B cell (primary cell): ENCODE measurements around the gene EARS2. TPM values are rescaled to one million over a fixed set of nuclear protein-coding genes. Genes with fewer than 3 reads are reported as not detected.
"Not testable (repeated sequence)": the region's sequence is repeated elsewhere in the genome, so short reads cannot be mapped to it uniquely, and the experiment has no call there.

Experiments
- ATAC-seq: fragments of 200-7000 bp; cut with Tn5 transposase; one replicate; pipeline ENCODE4 v1.10.0; 2021; ENCODE audit warnings: low read depth, mild to moderate bottlenecking, moderate number of reproducible peaks, moderate library complexity
- CTCF ChIA-PET: fragments of 350-600 bp; sonication (Branson Sonifier 250); formaldehyde crosslinking; loops from one replicate; lab custom pipeline; 2021; ENCODE audit warnings: antibody characterized with exemption, inconsistent platforms; lab: Charles Lee
- POLR2A ChIA-PET: fragments of 350-600 bp; sonication (Branson Sonifier 250); formaldehyde crosslinking; loops from one replicate; lab custom pipeline; 2021; ENCODE audit warnings: antibody characterized with exemption; lab: Charles Lee
- DNase-seq: peaks from one replicate; pipeline ENCODE4 v3.0.0; 2013
- H2AFZ ChIP-seq: 2 replicates; pipeline ENCODE4 v1.6.1; 2012; ENCODE audit warnings: mild to moderate bottlenecking, low read depth, low read length; ENCODE audit not compliant: insufficient read depth, poor library complexity, severe bottlenecking
- H3K27ac ChIP-seq, 2 donors: 1 replicate in 1 of 2; 2 replicates in 1 of 2; pipeline ENCODE4 v1.5.1; 2012 to 2013; ENCODE audit warnings: low read length in 2 of 2, mild to moderate bottlenecking in 2 of 2, moderate library complexity in 1 of 2
- H3K27me3 ChIP-seq, 4 experiments: fragments of 200-600 bp in 1 of 4; sonication (generic) in 1 of 4; replicated peaks in 1 of 4; 1 replicate in 2 of 4; 2 replicates in 2 of 4; pipeline versions ENCODE4 v1.6.1 to v1.7.0; 2013 to 2016; ENCODE audit warnings: low read length in 3 of 4, mild to moderate bottlenecking in 2 of 4, mixed read lengths in 1 of 4, moderate library complexity in 1 of 4; ENCODE audit not compliant: insufficient read depth in 4 of 4, control insufficient read depth in 3 of 4; ENCODE audit errors: control extremely low read depth in 1 of 4
- H3K36me3 ChIP-seq, 2 experiments: replicated peaks in 1 of 2; 1 replicate in 1 of 2; 2 replicates in 1 of 2; pipeline versions ENCODE4 v1.6.1 to v1.7.1; 2013; ENCODE audit warnings: low read length in 1 of 2; ENCODE audit not compliant: insufficient read depth in 2 of 2, control insufficient read depth in 1 of 2; ENCODE audit errors: control extremely low read depth in 1 of 2, extremely low read depth in 1 of 2
- H3K4me1 ChIP-seq, 2 donors: fragments of 200-600 bp in 1 of 2; sonication (generic) in 1 of 2; 1 replicate in 1 of 2; 2 replicates in 1 of 2; pipeline versions ENCODE4 v1.5.1 to v1.6.1; 2013 to 2017; ENCODE audit warnings: low read length in 2 of 2; ENCODE audit not compliant: control insufficient read depth in 2 of 2, insufficient read depth in 2 of 2
- H3K4me2 ChIP-seq: replicated peaks from 2 replicates; pipeline ENCODE3; 2012; ENCODE audit warnings: mild to moderate bottlenecking, low read depth, low read length; ENCODE audit not compliant: poor library complexity, severe bottlenecking
- H3K4me3 ChIP-seq, 5 experiments: fragments of 200-600 bp in 1 of 5; sonication (generic) in 1 of 5; 1 replicate in 3 of 5; 2 replicates in 2 of 5; pipeline versions ENCODE4 v1.5.1 to v1.7.0; 2011 to 2016; ENCODE audit warnings: low read length in 4 of 5, mild to moderate bottlenecking in 4 of 5, low read depth in 2 of 5, control low read depth in 1 of 5, moderate library complexity in 1 of 5; ENCODE audit not compliant: insufficient read depth in 1 of 5; ENCODE audit errors: control extremely low read depth in 1 of 5, extremely low read depth in 1 of 5
- H3K79me2 ChIP-seq: fragments of 200-600 bp; sonication (generic); one replicate; pipeline ENCODE4 v1.6.0; 2016; ENCODE audit warnings: low read length; ENCODE audit not compliant: control insufficient read depth, insufficient read depth
- H3K9ac ChIP-seq: fragments of 200-600 bp; sonication (generic); 2 replicates; pipeline ENCODE4 v1.6.1; 2017; ENCODE audit warnings: mild to moderate bottlenecking, low read length, moderate library complexity
- H3K9me3 ChIP-seq, 3 donors: one replicate each; pipeline versions ENCODE4 v1.6.1 to v1.7.1; 2013; ENCODE audit warnings: low read length in 2 of 3; ENCODE audit not compliant: control insufficient read depth in 2 of 3, insufficient read depth in 1 of 3; ENCODE audit errors: control extremely low read depth in 1 of 3
- H4K20me1 ChIP-seq: 2 replicates; pipeline ENCODE4 v1.6.0; 2012; ENCODE audit warnings: mild to moderate bottlenecking, low read length; ENCODE audit not compliant: insufficient read depth, control insufficient read depth, poor library complexity, severe bottlenecking
- H3K27ac Mint-ChIP-seq: one replicate; pipeline ENCODE4 v1.8.0; 2021; ENCODE audit warnings: mixed read lengths
- H3K27me3 Mint-ChIP-seq: one replicate; pipeline ENCODE4 v1.8.0; 2021; ENCODE audit warnings: mixed read lengths
- H3K4me1 Mint-ChIP-seq: one replicate; pipeline ENCODE4 v1.8.0; 2021; ENCODE audit warnings: mixed read lengths
- H3K4me3 Mint-ChIP-seq: one replicate; pipeline ENCODE4 v1.8.0; 2021; ENCODE audit warnings: mixed read lengths
- H3K9me3 Mint-ChIP-seq: one replicate; pipeline ENCODE4 v1.8.0; 2022; ENCODE audit warnings: mixed read lengths; ENCODE audit not compliant: insufficient read depth
- CTCF ChIP-seq: fragments of 200-600 bp; IDR thresholded peaks from one replicate; pipeline ENCODE4 v1.8.0; 2022; ENCODE audit warnings: antibody characterized with exemption, mild to moderate bottlenecking
- EZH2 ChIP-seq: IDR thresholded peaks from 2 replicates; pipeline ENCODE4 v1.6.1; 2012; ENCODE audit warnings: borderline replicate concordance, low read depth, mild to moderate bottlenecking, moderate library complexity, low read length; ENCODE audit not compliant: insufficient read depth, poor library complexity, severe bottlenecking
- WGBS: methylation state at CpG from one replicate; pipeline ENCODE4 v1.1.5; 2013; ENCODE audit warnings: missing lambda C conversion rate; ENCODE audit not compliant: insufficient coverage; 5-methylcytosine and 5-hydroxymethylcytosine counted together
- intact Hi-C: fragments of 100-400 bp; cut with micrococcal nuclease; formaldehyde crosslinking; loops from one replicate; pipeline ENCODE4 v1.10.0; 2022
- polyA plus RNA-seq: library from polyadenylated mRNA; depleted of rRNA; stranded (reverse); fragments of >200 nt; gene quantifications from 2 replicates; pipeline ENCODE4 v1.2.3, GENCODE V29; 2012
- total RNA-seq, 2 donors: library from RNA; stranded (reverse); fragments of 120-200 nt in 1 of 2; gene quantifications; 1 replicate in 1 of 2; 2 replicates in 1 of 2; pipeline versions ENCODE4 v1.2.3 to v1.2.4, GENCODE V29; 2013 to 2022

Gene EARS2
- total and polyA plus RNA-seq, 2 donors (not counting 1 experiment from before 2014, with no cell fraction given) = 14.6 to 15.1 TPM

DNA sequence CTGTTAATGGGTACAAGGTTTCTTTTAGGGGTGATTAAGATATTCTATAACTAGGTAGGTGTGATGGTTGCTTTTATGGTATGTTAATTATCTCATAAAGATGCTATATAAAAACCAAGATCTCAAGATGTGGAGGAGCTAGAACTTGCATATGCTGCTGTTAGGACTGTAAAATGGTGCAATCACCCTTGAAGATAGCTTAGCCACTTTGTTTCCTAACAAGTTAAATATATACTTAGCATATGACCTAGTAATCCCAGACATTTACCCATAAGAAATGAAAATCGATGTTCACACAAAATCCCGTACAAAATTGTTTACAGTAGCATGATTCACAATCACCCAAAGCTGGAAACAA lies 71.9 kb downstream of the EARS2 start:
- peaks cover 4 to 94% of the 10 kb centered on the region in 2 experiments for H3K36me3 ChIP-seq
- no peak overlapping the region for H3K9ac ChIP-seq
- ChIA-PET POLR2A (no interaction called here), CTCF (no interaction called here)
- Mint-ChIP-seq H3K27me3 (no peaks in the 10 kb centered on the region), H3K27ac (no peak overlapping the region), H3K4me1 (peaks cover 3% of the 10 kb centered on the region), H3K9me3 (no peaks in the 10 kb centered on the region), H3K4me3 (no peak overlapping the region)
- DNase-seq (no peak), ATAC-seq (no peak)
- no peak overlapping the region for H2AFZ ChIP-seq
- H3K79me2 ChIP-seq = peaks cover 81% of the 10 kb centered on the region
- intact Hi-C loops = no loop called here
- TF ChIP-seq CTCF (no peak), EZH2 (no peak)
- H3K4me2 ChIP-seq = no peak overlapping the region
- no peak overlapping the region for H3K27ac ChIP-seq
- H3K4me3 ChIP-seq = no peak overlapping the region
- H3K9me3 ChIP-seq = no peaks in the 10 kb centered on the region
- H3K4me1 ChIP-seq = no peaks in the 10 kb centered on the region
- peaks cover 97% of the 10 kb centered on the region for H4K20me1 ChIP-seq
- H3K27me3 ChIP-seq = no peaks in the 10 kb centered on the region
- 100% methylated on average over 1 of the region's 2 CpGs for WGBS

GRCh38 chr16:23484510-23485256 lies 72.5 kb downstream of the EARS2 start:
- POLR2A ChIA-PET = no interaction called here
- no peak for DNase-seq
- Histone ChIP-seq H3K9me3 (no peaks in the 10 kb centered on the region), H3K79me2 (peaks cover 81% of the 10 kb centered on the region), H3K36me3 (peaks cover 3 to 94% of the 10 kb centered on the region in 2 experiments), H4K20me1 (peaks cover 97% of the 10 kb centered on the region), H3K27me3 (no peaks in the 10 kb centered on the region), H3K4me3 (no peak overlapping the region), H3K9ac (no peak overlapping the region), H2AFZ (no peak overlapping the region), H3K4me2 (no peak overlapping the region), H3K4me1 (no peaks in the 10 kb centered on the region), H3K27ac (no peak overlapping the region)
- Mint-ChIP-seq H3K27ac (no peak overlapping the region), H3K9me3 (no peaks in the 10 kb centered on the region), H3K4me3 (no peak overlapping the region), H3K4me1 (peaks cover 3% of the 10 kb centered on the region), H3K27me3 (no peaks in the 10 kb centered on the region)
- CTCF ChIA-PET = no interaction called here
- 98% methylated on average over 7 of the region's 8 CpGs for WGBS
- no peak for ATAC-seq
- intact Hi-C loops = no loop called here
- TF ChIP-seq EZH2 = no peak
- TF ChIP-seq CTCF = no peak

GRCh38 chr16:23483492-23483891 lies 73.7 kb downstream of the EARS2 start:
- H3K27me3 Mint-ChIP-seq, ATAC-seq, H3K4me3 ChIP-seq, H3K9me3 Mint-ChIP-seq, H3K27ac Mint-ChIP-seq, H3K27me3 ChIP-seq, H3K4me3 Mint-ChIP-seq, H3K9me3 ChIP-seq, intact Hi-C loops, DNase-seq, H2AFZ ChIP-seq, POLR2A ChIA-PET, H3K9ac ChIP-seq, H3K4me2 ChIP-seq, H3K4me1 Mint-ChIP-seq, H3K4me1 ChIP-seq, CTCF ChIA-PET: not testable (repeated sequence)
- Histone ChIP-seq H4K20me1 (peaks cover 97% of the 10 kb centered on the region), H3K79me2 (peaks cover 79% of the 10 kb centered on the region), H3K36me3 (peaks cover 4 to 94% of the 10 kb centered on the region in 2 experiments), H3K27ac (peak overlapping the region in 1 of 2 donors; percentile 59)
- 94% methylated on average over 7 of the region's 8 CpGs for WGBS
